Measurements from ENCODE around the gene CTNNBL1.

GRCh38 chr20:37693242-37693634, 592 bp upstream of the CTNNBL1 start:
- TF ChIP-seq POLR2A (IDR thresholded peaks at IDR 0.05; ENCODE audit: low read length) = no peak
- TF ChIP-seq GATA1 (IDR thresholded peaks at IDR 0.05; ENCODE audit: low read depth, low read length) = no peak

Data from erythroblast (primary cell).